NCI-H1048 (cell line): ENCODE results near the gene CHCHD10.

Experiments used
- DNase-seq: peaks from one replicate; lab custom pipeline; 2025; lab: John Stamatoyannopoulos, UW

Gene CHCHD10

DNA sequence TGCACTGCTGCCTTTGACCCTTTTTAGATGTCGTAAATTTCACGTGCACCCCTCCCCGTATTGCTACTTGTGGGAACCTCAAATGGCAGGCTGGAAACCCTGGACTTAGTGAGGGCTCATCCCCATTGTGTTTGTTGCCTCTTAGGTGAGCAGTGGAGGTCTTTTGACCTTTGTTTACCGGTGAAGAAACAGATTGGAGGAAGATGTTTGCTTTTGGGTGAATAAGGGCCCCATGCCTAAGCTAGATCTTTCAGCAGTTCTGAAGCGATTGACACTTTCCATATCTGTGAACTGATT is 19.8 kb upstream of the CHCHD10 start:
- DNase-seq = no peak

DNA sequence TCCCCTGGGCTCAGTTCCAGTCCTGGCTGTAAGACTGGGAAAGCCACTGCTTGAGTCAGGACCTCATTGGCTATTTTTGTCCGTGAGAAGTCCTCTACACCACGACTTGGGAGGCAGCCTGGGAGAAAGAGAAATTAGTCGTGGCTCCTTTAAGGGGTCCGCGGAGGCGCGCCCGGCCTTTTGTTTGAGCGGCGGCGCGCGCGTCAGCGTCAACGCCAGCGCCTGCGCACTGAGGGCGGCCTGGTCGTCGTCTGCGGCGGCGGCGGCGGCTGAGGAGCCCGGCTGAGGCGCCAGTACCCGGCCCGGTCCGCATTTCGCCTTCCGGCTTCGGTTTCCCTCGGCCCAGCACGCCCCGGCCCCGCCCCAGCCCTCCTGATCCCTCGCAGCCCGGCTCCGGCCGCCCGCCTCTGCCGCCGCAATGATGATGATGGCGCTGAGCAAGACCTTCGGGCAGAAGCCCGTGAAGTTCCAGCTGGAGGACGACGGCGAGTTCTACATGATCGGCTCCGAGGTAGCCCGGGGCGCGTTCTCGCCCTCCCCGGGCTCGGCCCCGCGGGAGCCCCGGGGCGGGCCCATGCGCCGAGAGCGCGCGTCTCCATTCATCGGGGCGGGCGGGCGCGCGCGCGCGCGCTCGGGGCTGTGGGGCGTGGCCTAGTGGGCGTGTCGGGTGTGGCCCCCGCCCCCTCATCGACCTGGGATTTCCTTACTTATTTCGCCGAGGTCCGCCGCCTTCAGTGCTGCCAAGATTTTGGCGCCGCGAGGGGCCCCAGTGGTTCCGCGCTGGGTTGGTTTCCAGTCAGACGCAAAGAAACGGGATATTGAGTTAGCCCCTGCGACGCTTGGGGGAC is 19.2 kb upstream of the CHCHD10 start, which contains the start of gene SMARCB1:
TSS of gene SMARCB1 (plus strand) at position 215 of the 848 bp plus-strand sequence. CDS start at position 419, 204 bp downstream.
- DNase-seq = peak; percentile 81

DNA sequence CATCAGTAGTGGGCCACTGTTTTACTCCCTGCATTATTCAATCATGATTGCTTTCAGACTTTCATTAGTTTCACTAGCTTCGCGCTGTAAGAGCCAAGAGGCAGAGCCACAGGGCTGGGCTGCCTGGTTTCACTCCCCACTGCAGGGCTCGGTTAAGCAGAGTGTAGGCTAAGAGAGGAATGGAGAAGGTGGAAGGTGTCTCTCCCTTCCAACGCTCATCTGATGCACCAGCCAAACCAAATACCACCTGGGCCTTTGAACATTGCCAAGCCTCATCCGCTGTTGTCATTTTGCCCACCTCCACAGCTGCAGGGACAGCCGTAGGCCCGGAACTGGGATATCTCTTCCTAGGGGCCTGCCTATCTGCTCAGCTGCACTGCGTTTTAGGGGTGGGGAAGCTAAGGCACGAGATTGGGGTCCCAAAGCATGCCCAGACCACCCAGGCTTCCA is 18.5 kb upstream of the CHCHD10 start:
- DNase-seq = no peak

DNA sequence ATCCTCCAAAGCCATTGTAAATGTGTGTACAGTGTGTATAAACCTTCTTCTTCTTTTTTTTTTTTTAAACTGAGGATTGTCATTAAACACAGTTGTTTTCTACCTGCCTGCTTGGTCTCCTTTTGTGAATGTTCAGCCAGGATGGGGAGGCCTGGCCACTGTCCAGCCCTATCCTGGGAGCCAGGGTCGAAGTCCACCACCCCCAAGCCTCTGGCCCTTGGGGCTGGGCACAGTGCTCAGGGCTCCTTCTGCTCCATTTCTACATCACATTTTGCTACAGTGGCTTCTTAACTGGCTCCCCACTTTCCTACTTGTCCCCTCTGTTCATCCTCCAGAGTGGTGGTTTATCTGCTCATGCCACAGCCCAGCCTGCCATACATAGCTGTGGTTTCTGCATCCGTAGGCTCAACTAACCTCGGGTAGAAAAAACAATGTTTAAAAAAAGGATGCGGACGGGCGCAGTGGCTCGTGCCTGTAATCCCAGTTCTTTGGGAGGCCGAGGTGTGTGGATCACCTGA is 16.5 kb upstream of the CHCHD10 start:
- DNase-seq = no peak

DNA sequence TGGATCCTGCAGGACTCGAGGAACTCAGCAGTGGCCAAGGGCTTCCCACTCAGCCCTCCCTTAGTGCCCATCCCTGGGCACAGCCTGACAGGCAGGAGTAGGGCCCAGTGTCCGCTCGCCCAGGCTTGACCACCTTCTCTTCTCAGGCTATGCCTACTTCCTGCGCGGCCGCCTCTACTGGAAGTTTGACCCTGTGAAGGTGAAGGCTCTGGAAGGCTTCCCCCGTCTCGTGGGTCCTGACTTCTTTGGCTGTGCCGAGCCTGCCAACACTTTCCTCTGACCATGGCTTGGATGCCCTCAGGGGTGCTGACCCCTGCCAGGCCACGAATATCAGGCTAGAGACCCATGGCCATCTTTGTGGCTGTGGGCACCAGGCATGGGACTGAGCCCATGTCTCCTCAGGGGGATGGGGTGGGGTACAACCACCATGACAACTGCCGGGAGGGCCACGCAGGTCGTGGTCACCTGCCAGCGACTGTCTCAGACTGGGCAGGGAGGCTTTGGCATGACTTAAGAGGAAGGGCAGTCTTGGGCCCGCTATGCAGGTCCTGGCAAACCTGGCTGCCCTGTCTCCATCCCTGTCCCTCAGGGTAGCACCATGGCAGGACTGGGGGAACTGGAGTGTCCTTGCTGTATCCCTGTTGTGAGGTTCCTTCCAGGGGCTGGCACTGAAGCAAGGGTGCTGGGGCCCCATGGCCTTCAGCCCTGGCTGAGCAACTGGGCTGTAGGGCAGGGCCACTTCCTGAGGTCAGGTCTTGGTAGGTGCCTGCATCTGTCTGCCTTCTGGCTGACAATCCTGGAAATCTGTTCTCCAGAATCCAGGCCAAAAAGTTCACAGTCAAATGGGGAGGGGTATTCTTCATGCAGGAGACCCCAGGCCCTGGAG is 15.7 kb upstream of the CHCHD10 start:
- DNase-seq = no peak

DNA sequence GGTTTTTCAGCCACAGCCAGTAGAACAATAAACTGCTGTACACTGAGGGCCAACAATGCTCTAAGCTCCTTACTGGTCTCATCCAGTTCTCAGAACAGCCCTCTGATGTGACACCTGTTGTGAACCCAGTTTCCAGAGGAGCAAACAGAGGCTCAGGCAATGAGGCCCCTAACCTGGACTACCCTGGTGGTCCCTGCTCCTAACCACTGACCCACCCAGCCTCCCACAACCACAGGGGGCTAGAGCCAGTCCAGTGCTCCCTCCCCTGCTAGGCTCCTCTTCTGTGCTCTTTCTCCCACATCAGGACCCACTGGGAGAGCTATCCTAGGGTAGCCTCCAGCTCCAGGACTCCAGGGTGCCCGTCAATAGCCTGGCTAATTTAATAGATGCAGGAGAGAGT is 14.9 kb upstream of the CHCHD10 start:
- no peak for DNase-seq

DNA sequence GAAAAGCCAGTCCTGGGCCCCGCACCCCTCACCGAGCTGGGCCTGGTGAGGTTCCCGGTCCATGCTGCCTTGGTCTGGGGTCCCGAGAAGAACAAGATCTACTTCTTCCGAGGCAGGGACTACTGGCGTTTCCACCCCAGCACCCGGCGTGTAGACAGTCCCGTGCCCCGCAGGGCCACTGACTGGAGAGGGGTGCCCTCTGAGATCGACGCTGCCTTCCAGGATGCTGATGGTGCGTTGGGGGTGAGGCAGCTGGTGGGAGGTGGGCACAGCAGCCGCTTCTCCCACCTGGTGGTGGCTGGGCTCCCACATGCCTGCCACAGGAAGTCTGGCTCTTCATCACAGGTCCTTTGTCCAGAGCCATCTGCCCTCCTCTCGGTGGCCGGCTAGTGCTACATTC is 14.5 kb upstream of the CHCHD10 start:
- no peak for DNase-seq

DNA sequence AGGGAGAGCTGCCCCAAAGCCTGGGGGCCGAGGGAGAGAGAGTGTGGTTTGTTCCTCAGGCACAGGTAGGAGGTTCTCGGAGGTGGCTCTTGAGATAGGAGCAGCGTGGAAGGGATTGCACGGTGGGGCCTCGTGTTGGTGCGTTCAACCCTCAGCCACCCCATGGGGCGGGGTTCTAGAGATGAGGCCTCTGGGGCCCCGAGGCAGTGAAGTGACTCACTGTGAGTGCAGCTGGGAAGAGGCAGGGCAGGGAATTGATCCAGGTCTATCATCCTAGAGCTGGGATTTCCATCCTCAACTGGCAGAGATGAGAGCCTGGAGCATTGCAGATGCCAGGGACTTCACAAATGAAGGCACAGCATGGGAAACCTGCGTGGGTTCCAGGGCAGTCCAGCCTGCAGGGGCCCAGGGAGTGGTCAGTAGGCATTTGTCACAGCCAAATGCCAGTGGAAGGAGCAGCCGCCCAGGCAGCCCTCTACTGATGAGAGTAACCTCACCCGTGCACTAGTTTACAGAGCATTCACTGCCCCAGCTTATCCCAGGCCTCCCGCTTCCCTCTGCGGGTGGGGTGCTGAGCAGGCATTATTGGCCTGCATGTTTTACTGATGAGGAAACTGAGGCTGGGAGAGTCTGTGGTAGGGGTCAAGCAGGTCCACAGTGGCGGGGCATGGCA is 13.9 kb upstream of the CHCHD10 start:
- DNase-seq = no peak

DNA sequence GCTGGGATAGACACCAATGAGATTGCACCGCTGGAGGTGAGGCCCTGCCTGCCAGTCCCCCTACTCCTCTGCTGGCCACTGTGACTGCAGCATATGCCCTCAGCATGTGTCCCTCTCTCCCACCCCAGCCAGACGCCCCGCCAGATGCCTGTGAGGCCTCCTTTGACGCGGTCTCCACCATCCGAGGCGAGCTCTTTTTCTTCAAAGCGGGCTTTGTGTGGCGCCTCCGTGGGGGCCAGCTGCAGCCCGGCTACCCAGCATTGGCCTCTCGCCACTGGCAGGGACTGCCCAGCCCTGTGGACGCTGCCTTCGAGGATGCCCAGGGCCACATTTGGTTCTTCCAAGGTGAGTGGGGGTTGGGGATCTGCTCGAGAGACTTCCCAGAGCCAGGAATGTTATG is 13.3 kb upstream of the CHCHD10 start:
- no peak for DNase-seq

DNA sequence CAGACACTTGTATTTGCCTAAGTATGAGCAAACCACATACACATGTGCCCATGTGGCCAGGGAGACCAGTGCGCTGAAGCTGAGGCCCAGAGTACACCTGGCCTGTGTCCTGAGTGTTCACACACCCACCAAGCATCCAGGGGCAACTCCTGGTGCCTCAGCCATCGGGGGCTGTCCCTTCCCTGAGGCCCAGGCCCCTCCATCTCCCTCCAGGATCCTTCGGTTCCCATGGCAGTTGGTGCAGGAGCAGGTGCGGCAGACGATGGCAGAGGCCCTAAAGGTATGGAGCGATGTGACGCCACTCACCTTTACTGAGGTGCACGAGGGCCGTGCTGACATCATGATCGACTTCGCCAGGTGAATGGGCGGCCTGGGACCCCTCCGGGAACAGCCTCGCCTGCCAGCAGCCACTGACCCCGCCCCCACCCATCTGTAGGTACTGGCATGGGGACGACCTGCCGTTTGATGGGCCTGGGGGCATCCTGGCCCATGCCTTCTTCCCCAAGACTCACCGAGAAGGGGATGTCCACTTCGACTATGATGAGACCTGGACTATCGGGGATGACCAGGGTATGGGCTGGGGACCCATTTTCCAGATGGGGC is 12.5 kb upstream of the CHCHD10 start:
- DNase-seq = no peak

DNA sequence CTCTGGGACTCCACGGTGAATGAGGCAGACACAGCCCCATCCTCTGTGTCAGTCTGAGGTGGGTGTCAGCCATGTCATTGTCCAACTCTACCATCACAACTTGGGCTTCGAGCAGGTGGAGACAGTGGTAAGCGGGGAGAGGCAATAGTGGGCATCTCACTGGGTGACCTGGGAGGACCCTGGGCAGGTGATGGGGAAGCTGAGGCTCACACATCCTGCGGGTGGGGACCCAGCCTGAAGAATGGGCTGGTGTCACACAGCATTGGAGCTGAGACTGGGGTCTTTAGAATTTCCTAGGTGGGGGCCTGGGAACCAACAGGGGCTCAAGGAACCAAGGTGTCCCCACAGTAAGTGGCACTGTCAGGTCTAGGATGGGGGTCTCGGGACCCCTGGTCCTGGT is 12.0 kb upstream of the CHCHD10 start:
- DNase-seq = no peak

DNA sequence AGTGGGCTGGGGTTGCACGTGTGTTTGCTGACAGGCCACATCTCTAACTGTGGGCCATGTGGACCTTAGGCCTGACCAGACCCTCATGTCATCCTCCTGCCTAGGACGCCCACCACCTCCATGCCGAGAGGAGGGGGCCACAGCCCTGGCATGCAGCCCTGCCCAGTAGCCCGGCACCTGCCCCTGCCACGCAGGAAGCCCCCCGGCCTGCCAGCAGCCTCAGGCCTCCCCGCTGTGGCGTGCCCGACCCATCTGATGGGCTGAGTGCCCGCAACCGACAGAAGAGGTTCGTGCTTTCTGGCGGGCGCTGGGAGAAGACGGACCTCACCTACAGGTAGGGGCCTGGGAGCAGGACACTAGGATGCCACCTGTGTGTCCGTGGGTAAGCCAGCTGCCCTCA is 11.3 kb upstream of the CHCHD10 start:
- DNase-seq = no peak

DNA sequence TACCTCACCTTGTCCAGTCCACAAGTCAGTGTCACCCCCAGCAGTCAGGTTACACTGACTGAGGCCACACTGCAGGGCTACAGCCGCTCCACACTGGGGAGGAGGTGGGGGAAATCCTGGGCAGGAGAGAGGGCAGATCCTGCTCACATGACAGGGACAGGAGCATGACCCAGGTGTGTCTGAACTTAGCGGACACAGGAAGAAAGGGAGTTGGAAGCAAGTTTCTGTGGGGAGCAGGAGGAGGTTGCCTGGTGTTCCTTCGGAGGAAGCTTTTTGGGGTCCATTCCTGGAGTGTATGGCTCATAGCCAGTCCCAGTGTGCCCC is 10.8 kb upstream of the CHCHD10 start:
- no peak for DNase-seq

DNA sequence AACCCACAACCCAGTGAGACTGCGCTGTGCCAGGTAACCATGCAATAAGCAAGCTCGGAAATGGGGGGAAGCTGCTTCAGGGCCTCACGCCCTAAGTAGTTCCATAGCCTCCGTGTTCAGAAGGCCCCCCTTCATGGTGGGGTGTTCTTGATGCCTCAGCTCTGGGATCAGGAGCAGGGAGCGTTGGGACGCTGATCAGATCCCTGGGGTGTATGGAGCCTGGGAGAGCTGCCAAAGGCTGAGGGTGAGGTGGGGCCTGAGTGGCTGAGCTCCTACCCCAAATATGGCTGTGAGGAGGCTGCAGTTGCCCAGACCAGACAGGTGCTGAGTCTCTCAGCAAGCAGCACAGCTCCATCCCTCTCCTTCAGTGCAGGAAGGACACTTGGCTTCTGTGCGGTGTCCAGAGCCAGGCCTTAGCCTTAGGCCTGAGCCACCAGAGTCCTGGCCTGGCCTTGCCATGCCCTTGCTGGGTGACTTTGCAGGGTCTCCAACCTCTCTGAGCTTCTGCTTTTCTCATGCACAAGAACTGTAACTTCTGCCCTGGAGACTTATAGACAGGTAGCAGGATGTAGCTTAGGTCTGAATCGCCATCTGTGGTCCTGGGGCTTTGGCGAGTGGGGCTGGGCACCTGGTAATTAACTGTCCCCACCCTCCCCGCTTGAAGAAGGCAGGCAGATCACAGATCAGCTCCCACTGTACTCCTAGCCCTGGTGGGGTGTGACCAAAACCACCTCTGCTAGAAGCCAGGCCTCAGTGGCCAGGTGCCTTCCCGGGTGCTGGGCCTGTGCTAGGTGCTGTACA is 10.2 kb upstream of the CHCHD10 start:
- no peak for DNase-seq

DNA sequence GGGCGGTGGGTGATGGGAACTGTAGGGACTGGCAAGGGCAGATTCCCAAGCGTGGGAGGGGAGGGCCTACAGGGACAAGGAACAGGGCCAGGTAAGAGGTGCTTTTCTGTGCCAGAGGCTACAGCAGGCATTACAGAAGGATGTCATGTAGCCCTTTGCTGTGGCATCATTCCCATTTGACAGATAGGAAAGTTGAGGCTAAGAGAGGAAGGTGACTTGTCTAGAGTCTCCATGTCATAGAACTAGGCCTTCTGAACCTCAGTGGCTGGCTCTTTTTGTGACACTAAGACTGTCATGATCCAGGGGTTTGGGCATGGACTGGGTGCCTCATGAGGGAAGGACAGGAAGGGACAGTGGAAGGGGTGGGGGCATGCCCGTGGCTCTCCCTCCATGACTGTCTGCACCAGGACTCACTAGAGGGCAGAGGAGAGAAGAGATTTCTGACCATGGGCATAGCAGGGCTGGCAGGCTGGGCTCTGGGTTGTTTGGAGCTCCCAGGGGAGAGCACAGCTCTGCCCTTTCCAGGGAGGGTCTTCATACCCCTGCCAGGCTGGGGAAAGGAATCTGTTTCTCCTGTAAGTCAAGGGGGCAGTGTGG is 8.1 kb upstream of the CHCHD10 start:
- no peak for DNase-seq

DNA sequence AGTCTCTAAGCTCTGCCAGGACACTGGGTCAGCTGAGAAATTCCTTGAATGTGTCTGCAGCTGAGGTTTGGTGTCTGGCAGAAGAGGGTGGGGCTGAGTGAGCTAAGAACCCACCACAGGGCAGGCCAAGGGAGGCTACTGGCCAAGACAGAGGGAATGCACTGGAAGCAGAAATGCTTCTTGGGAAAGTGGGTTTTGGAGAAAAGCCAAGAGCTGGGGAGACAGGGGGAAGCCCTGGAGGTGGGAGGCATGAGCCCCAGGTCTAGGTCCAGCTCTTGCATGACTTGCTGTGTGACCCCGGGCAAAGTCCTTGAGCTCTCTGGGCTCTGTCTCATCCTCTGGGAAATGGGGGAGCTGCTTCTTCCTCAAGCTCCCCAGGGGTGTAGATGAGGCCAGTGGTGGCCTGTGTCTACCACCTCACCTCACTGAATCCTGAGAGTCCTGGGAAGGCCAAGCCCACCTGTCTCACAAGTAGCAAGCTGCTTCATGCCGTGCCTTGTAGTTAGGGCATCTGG is 7.2 kb upstream of the CHCHD10 start:
- no peak for DNase-seq

DNA sequence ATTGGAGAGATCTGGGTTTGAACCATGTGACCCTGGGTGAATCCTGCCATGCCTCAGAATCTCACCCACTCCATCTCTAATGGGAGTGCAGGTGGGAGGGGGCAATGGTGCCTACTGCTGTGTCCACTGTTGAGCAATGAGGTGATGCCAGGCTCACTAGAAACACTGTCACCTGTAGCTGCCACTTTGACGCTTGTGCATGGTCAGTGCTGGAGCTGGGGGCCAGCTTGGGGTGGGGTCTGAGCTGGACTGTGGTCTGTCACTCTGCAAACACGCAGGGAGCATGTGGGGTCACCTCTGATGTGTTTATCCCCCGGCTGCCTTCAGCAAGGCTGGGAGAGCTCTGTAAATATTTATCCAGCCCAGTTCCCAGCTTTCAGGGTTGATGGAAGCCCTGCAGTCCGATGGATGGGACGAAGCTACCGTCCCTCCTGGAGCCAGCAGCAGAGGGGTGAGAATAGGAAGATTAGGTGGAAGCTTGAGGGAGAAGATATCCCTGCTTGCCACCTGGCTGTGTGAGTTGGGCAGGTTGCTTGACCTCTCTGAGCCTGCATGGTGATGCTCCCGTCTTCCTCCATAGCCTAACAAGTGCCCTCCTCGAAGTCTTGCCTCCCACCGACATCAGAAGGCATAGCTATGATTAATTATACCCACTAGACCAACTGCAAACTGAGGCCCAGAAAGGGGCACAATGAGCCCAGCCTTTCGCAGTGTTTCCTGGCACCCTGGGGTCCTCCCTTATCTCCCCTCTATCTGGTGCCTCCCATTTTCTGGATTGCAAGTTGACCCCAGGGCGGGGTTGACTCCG is 6.5 kb upstream of the CHCHD10 start:
- DNase-seq = no peak

DNA sequence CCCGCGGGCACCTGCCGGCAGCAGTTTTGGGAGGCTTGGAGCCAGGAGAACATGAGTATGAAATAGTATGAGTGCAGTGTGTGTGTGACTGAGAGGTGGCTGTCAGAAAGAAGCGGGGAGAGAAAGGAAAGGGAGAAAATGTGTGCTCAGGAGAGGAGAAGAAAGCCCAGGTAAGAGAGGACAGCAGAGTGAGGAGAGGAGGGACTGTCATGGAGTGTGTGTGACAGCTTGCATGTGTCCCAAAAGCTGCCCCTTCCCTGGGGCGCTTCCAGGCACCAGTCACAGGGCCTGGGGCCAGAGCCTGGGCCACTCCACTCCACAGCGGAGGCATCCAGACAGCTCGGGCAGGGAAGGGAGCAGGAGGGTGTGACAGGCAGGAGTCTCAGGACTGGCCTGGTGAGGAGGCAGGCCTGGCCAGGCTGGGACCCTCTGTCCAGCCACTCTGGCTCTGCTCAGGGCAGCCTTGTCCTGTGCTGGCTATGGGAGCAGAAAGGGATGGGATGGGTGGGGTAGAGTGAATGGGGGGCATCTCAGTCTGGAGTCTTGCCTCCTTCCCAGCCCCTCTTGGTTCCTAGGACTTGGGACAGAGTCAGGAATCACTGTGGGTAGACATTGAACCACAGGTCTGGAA is 5.8 kb upstream of the CHCHD10 start:
- DNase-seq = no peak
